Duodenal mucosa (tissue), 2 donors: ENCODE results near the gene PPP1R14C.

Experiments used
- H3K27ac ChIP-seq: one replicate; pipeline ENCODE4 v1.7.0; 2013; ENCODE audit warnings: low read depth, low read length
- H3K27me3 ChIP-seq, 2 donors: one replicate each; pipeline ENCODE4 v1.7.0; 2013; ENCODE audit warnings: low read length in 2 of 2, control low read depth in 1 of 2; ENCODE audit not compliant: insufficient read depth in 2 of 2, control insufficient read depth in 1 of 2
- H3K36me3 ChIP-seq, 2 donors: one replicate each; pipeline ENCODE4 v1.7.0; 2013; ENCODE audit warnings: low read length in 2 of 2, control low read depth in 1 of 2; ENCODE audit not compliant: insufficient read depth in 2 of 2, control insufficient read depth in 1 of 2
- H3K4me1 ChIP-seq, 2 donors: one replicate each; pipeline ENCODE4 v1.7.0; 2013; ENCODE audit warnings: low read length in 2 of 2, control low read depth in 1 of 2; ENCODE audit not compliant: insufficient read depth in 2 of 2, control insufficient read depth in 1 of 2
- H3K4me3 ChIP-seq, 2 donors: one replicate each; pipeline ENCODE4 v1.7.0; 2013; ENCODE audit warnings: low read length in 2 of 2, low read depth in 1 of 2
- H3K9ac ChIP-seq, 2 donors: one replicate each; pipeline ENCODE4 v1.7.0; 2013; ENCODE audit warnings: low read length in 2 of 2, low read depth in 1 of 2
- H3K9me3 ChIP-seq, 2 donors: one replicate each; pipeline ENCODE4 v1.7.0; 2013; ENCODE audit warnings: low read length in 2 of 2, control low read depth in 1 of 2; ENCODE audit not compliant: control insufficient read depth in 1 of 2

Gene PPP1R14C

DNA sequence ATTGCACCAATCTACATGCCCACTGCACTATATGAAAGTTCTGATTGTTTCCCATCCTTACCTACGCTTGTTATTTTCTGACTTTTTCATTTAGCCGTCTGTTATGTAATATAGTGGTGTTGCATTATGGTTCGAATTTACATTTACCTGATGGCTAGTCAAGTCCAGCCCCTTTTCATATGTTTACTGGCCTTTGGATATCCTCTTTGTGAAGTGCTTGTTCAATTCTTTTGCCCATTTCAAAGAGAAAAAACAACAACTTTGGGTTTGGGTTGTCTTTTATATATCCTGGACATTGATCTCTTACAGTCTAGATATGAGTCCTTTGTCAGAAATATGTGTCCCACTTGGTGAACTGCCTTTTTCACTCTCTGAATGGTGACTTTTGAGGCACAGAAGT lies 21.1 kb downstream of the PPP1R14C start:
- H3K36me3 ChIP-seq, result no peaks in the 10 kb centered on the region
- no peaks in the 10 kb centered on the region for H3K27me3 ChIP-seq
- no peaks in the 10 kb centered on the region for H3K9me3 ChIP-seq
- no peak overlapping the region for H3K27ac ChIP-seq
- H3K4me3 ChIP-seq, result no peak overlapping the region
- no peak overlapping the region for H3K9ac ChIP-seq
- no peaks in the 10 kb centered on the region for H3K4me1 ChIP-seq

- Histone ChIP-seq H3K9me3 (no peaks in the 10 kb centered on the region), H3K36me3 (no peaks in the 10 kb centered on the region), H3K4me3 (no peak overlapping the region), H3K27ac (no peak overlapping the region), H3K27me3 (no peaks in the 10 kb centered on the region), H3K4me1 (no peaks in the 10 kb centered on the region), H3K9ac (no peak overlapping the region)
Observed at GRCh38 chr6:150165020-150165702, 22.3 kb downstream of the PPP1R14C start.

GRCh38 chr6:150167479-150167873 lies 24.6 kb downstream of the PPP1R14C start:
- Histone ChIP-seq H3K4me3 (no peak overlapping the region), H3K36me3 (no peaks in the 10 kb centered on the region), H3K9me3 (no peaks in the 10 kb centered on the region), H3K27me3 (no peaks in the 10 kb centered on the region), H3K9ac (no peak overlapping the region), H3K4me1 (no peaks in the 10 kb centered on the region), H3K27ac (no peak overlapping the region)

- Histone ChIP-seq H3K27ac (no peak overlapping the region), H3K36me3 (no peaks in the 10 kb centered on the region), H3K4me3 (no peak overlapping the region), H3K9me3 (no peaks in the 10 kb centered on the region), H3K4me1 (no peaks in the 10 kb centered on the region), H3K9ac (no peak overlapping the region), H3K27me3 (no peaks in the 10 kb centered on the region)
Observed at GRCh38 chr6:150169181-150169580, 26.3 kb downstream of the PPP1R14C start.

DNA sequence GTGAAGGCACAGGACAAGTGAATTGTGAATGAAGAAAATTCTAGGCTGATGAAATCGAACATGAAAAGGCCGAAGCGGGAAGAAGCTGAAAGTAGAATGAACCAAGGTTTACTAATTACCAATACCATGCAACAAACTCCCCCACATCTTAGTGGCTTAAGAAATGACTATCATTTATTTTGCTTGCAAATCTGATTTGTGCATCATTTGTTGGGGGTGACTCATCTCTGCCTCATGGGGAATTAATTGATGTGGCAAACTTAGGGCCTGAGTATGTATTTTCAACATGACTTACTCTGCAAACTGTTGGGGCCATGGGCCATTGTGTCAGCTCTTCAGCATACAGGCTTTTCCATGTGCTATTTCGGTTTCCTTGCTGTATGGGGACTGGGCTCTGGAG lies 26.8 kb downstream of the PPP1R14C start:
- Histone ChIP-seq H3K27ac (no peak overlapping the region), H3K4me3 (no peak overlapping the region), H3K9me3 (no peaks in the 10 kb centered on the region), H3K27me3 (no peaks in the 10 kb centered on the region), H3K36me3 (no peaks in the 10 kb centered on the region), H3K9ac (no peak overlapping the region), H3K4me1 (no peaks in the 10 kb centered on the region)

- H3K27me3 ChIP-seq, result no peaks in the 10 kb centered on the region
- no peak overlapping the region for H3K4me3 ChIP-seq
- H3K9ac ChIP-seq, result no peak overlapping the region
- no peaks in the 10 kb centered on the region for H3K9me3 ChIP-seq
- H3K4me1 ChIP-seq, result peaks cover 19 to 31% of the 10 kb centered on the region in 2 donors
- H3K36me3 ChIP-seq, result no peaks in the 10 kb centered on the region
- no peak overlapping the region for H3K27ac ChIP-seq
Observed at GRCh38 chr6:150172929-150173328, 30.1 kb downstream of the PPP1R14C start.

DNA sequence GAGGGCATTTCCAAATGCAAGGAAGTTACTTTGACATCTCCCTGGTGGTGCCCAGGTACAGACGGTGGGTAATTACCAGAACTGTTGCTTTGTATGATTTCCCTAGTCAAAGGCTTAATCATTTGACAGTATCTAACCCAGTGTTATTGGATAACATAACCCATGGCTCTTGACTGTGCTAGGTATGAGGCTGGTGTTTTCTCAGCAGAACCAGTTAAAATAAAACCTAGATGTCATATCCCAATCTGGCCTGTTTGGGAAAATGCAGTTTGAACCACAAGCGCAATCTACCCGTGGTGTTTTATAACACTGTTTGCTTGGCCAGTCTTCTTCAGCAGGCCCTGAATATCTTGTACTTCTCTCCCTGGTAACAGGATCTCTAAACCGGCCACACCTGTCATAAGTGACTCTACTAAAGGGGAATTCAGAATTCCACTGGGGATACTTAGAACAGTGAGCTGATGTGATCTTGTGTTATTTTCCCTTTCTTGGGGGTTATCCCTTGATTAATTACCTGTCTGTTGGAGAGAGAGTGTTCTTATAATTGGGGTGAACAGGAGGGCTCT lies 32.8 kb downstream of the PPP1R14C start:
- Histone ChIP-seq H3K36me3 (no peaks in the 10 kb centered on the region), H3K9me3 (no peaks in the 10 kb centered on the region), H3K4me3 (no peak overlapping the region), H3K27me3 (no peaks in the 10 kb centered on the region), H3K9ac (no peak overlapping the region), H3K4me1 (peaks cover 23 to 33% of the 10 kb centered on the region in 2 donors), H3K27ac (no peak overlapping the region)

- Histone ChIP-seq H3K27me3 (no peaks in the 10 kb centered on the region), H3K27ac (no peak overlapping the region), H3K9ac (no peak overlapping the region), H3K9me3 (no peaks in the 10 kb centered on the region), H3K4me3 (no peak overlapping the region), H3K4me1 (peaks cover 23 to 33% of the 10 kb centered on the region in 2 donors), H3K36me3 (no peaks in the 10 kb centered on the region)
Observed at GRCh38 chr6:150176152-150176551, 33.3 kb downstream of the PPP1R14C start.

- no peak overlapping the region for H3K9ac ChIP-seq
- no peaks in the 10 kb centered on the region for H3K27me3 ChIP-seq
- H3K4me1 ChIP-seq, result peaks cover 23 to 33% of the 10 kb centered on the region in 2 donors
- H3K9me3 ChIP-seq, result no peaks in the 10 kb centered on the region
- H3K36me3 ChIP-seq, result no peaks in the 10 kb centered on the region
- H3K27ac ChIP-seq, result no peak overlapping the region
- H3K4me3 ChIP-seq, result no peak overlapping the region
Observed at GRCh38 chr6:150176659-150177058, 33.8 kb downstream of the PPP1R14C start.

GRCh38 chr6:150177259-150177951 lies 34.6 kb downstream of the PPP1R14C start:
- H3K36me3 ChIP-seq, result no peaks in the 10 kb centered on the region
- H3K27ac ChIP-seq, result no peak overlapping the region
- H3K4me1 ChIP-seq, result peaks cover 23 to 33% of the 10 kb centered on the region in 2 donors
- H3K4me3 ChIP-seq, result no peak overlapping the region
- no peaks in the 10 kb centered on the region for H3K9me3 ChIP-seq
- no peaks in the 10 kb centered on the region for H3K27me3 ChIP-seq
- H3K9ac ChIP-seq, result no peak overlapping the region
